Mammary epithelial cell (primary cell): Measurements from ENCODE around the gene TRNP1.

Experiments
- CTCF ChIP-seq, 2 donors: IDR thresholded peaks in 1 of 2; conservative IDR thresholded peaks in 1 of 2; 2 replicates each; pipeline ENCODE4 v1.5.1; 2011 to 2012; ENCODE audit warnings: inconsistent platforms in 2 of 2, low read length in 2 of 2, mild to moderate bottlenecking in 2 of 2, control low read depth in 1 of 2, low read depth in 1 of 2; ENCODE audit not compliant: insufficient read depth in 1 of 2; ENCODE audit errors: extremely low read depth in 1 of 2
- EZH2 ChIP-seq: IDR thresholded peaks from 2 replicates; pipeline ENCODE4 v1.6.1; 2012; ENCODE audit warnings: low read length, inconsistent platforms, borderline replicate concordance

DNA sequence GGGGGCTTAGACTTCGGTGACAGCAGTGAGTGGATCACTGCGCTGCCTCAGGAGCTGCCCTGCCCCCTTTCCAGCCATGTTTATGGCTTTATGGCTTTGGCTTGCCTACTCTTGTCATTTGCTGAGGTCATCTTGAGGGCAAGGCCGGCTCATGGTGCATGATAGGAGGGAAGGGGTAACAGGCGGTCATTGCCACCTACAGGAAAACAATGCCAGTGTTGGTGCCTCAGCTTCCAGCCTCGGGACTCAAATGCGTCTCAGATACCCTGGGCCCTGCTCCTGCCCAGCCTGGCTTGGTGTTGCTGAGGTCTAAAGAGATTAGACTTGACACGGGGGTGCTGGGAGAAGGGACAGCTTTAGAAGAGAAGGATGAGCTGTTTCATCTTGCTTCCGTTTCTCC, 47.8 kb upstream of the TRNP1 start:
- no peak for TF ChIP-seq CTCF (conservative IDR thresholded peaks at IDR 0.05 in 1 of 2, IDR thresholded peaks at IDR 0.05 in 1 of 2; ENCODE audit: extremely low read depth in 1 of 2, insufficient read depth in 1 of 2, low read depth in 1 of 2, low read length in 2 of 2)
- no peak for TF ChIP-seq EZH2
